Left lung (tissue), 10 donors: ENCODE results near the gene IL11. TPM values are rescaled to one million over a fixed set of nuclear protein-coding genes. Genes with fewer than 3 reads are reported as not detected.

Experiments
- ATAC-seq: fragments of 200-7000 bp; cut with Tn5 transposase; one replicate; pipeline ENCODE4 v1.9.1; 2020; ENCODE audit warnings: moderate library complexity
- DNase-seq, 4 donors: peaks; one replicate each; pipeline ENCODE4 v3.0.0-alpha.2; 2013 to 2020
- H3K27ac ChIP-seq, 2 donors: fragments of 200-600 bp; sonication (generic) in 1 of 2; one replicate each; pipeline versions ENCODE4 v1.5.0 to v1.8.0; 2020 to 2021
- H3K27me3 ChIP-seq, 2 donors: fragments of 200-600 bp; sonication (generic) in 1 of 2; one replicate each; pipeline versions ENCODE4 v1.5.0 to v1.8.0; 2020 to 2021
- H3K36me3 ChIP-seq, 2 donors: fragments of 200-600 bp; sonication (generic) in 1 of 2; one replicate each; pipeline versions ENCODE4 v1.5.0 to v1.8.0; 2020 to 2021
- H3K4me1 ChIP-seq, 2 donors: fragments of 200-600 bp; one replicate each; pipeline ENCODE4 v1.8.0; 2021
- H3K4me3 ChIP-seq, 2 donors: fragments of 200-600 bp; sonication (generic) in 1 of 2; one replicate each; pipeline versions ENCODE4 v1.5.0 to v1.8.0; 2020 to 2021; ENCODE audit warnings: mild to moderate bottlenecking in 1 of 2
- H3K9me3 ChIP-seq, 2 donors: fragments of 200-600 bp; sonication (generic) in 1 of 2; one replicate each; pipeline versions ENCODE4 v1.5.0 to v1.8.0; 2020 to 2021
- CTCF ChIP-seq, 2 donors: fragments of 200-600 bp; sonication (generic) in 1 of 2; IDR thresholded peaks; one replicate each; pipeline versions ENCODE4 v1.5.0 to v1.8.0; 2021; ENCODE audit warnings: antibody characterized with exemption in 2 of 2
- intact Hi-C, 2 donors: fragments of 100-400 bp; cut with DNase I; formaldehyde crosslinking; loops; one replicate each; pipeline versions ENCODE4 v1.11.2 to v1.14.2; 2022
- polyA plus RNA-seq, 6 donors: library from polyadenylated mRNA; unstranded; fragments of 120-200 nt; gene quantifications; one replicate each; pipeline ENCODE4 v1.2.1, GENCODE V29; 2013; ENCODE audit not compliant: insufficient read length in 6 of 6
- total RNA-seq, 2 donors: library from RNA; stranded (reverse); fragmentation: NEBNext Ultra II Directional; extraction: Animal tissue kit (Norgen Biotek cat#: 25700); gene quantifications; one replicate each; pipeline ENCODE4 v1.2.1, GENCODE V29; 2021
- donor health status: DM: no; HTN: yes; CAD: no.
- donor health status: DM: no; HTN: no; CAD: no.

IL11 gene
- total and polyA plus RNA-seq, 8 donors, result 0.10 to 0.90 (median 0.42) TPM

GRCh38 chr19:55362990-55363716 is 7.1 kb downstream of the IL11 start, which contains the start of gene GARIN5B:
TSS of gene GARIN5B (minus strand) at chr19:55363260. CDS start at chr19:55363066, 194 bp downstream.
- no peak for ATAC-seq
- TF ChIP-seq CTCF (IDR thresholded peaks at IDR 0.05), result no peak

DNA sequence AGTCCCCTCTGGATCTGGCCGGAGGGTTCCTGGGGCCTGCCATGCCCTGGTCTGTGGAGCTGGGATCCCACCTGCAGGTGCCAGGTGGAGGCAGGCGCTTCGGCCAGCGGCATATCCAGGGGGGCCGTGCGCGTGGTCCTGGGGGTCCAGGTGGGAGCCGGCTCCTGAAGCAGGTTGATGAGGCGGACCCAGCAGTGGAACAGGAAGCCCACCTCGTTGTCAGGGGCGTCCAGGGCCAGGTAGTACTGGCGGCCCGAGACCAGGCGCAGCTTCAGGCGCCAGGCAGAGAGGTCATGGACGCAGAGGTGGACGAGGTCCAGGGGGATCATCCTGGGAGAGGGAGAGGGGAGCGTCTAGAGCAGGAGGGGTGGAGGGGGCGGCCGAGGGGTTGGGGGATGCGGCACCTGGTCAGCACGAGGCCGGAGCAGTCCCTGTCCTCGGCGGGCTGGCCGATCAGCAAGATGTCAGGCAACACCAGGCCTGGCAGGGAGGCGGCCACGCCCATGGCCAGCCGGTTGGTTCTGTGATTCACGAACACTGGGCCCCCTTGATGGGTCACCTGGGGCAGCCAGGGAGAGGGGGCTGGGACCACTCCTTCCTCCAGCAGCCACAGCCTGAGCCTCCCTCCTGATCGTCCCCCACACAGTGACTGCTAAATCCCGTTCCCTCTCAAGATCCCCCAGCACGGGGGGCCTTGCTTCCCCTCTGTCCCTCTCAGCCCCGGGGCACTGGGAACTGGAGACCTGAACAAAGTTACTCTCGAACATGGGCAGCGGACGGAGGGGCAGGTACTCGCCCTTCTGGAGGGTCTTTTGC is 7.9 kb downstream of the IL11 start:
- Histone ChIP-seq H3K27me3 (peaks cover 0 to 34% of the 10 kb centered on the region in 2 donors), H3K27ac (no peak overlapping the region), H3K4me3 (no peak overlapping the region), H3K4me1 (no peaks in the 10 kb centered on the region), H3K9me3 (no peaks in the 10 kb centered on the region), H3K36me3 (no peaks in the 10 kb centered on the region)
- peak in 1 of 4 donors; percentile 72 for DNase-seq
- no peak for TF ChIP-seq CTCF (IDR thresholded peaks at IDR 0.05)
- intact Hi-C loops, result no loop called here
- no peak for ATAC-seq

More at GRCh38 chr19:55362990-55363716, 7.1 kb downstream of the IL11 start, which contains the start of gene GARIN5B:
- Histone ChIP-seq H3K27ac (no peak within 1 kb of the TSS), H3K4me1 (no peaks in the 10 kb centered on the region), H3K27me3 (peaks cover 0 to 35% of the 10 kb centered on the region in 2 donors), H3K36me3 (no peaks in the 10 kb centered on the region), H3K9me3 (no peaks in the 10 kb centered on the region), H3K4me3 (no peak within 1 kb of the TSS)
- DNase-seq, result no peak
- intact Hi-C loops, result no loop called here

DNA sequence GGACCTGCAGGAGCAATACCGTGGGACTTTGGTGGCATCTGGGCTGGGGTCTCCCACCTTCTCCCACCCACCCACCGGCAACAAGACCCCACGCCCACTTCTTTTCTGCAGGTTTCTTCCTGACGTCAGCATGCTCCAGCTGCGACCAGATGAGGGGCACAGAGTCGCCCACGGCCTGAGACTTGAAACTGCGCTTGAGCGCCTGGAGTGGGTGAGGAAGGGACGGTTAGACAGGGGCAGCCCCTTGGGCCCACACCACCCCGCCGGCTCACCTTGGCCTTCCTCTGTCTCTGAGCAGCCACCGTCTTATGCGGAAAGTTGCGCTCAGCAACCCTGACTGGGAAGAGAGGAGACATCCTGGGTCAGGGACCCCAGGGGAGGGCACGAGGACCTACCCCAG is 9.4 kb downstream of the IL11 start:
- H3K4me3 ChIP-seq, result no peak overlapping the region
- intact Hi-C loops, result no loop called here
- DNase-seq (peak in 1 of 4 donors; percentile 67), ATAC-seq (no peak)
- no peak overlapping the region for H3K27ac ChIP-seq
- no peaks in the 10 kb centered on the region for H3K9me3 ChIP-seq
- TF ChIP-seq CTCF (IDR thresholded peaks at IDR 0.05), result no peak
- peaks cover 0 to 41% of the 10 kb centered on the region in 2 donors for H3K27me3 ChIP-seq
- H3K4me1 ChIP-seq, result no peaks in the 10 kb centered on the region
- no peaks in the 10 kb centered on the region for H3K36me3 ChIP-seq

GRCh38 chr19:55358943-55359908 is 11.0 kb downstream of the IL11 start:
- intact Hi-C loops, result no loop called here
- ATAC-seq (no peak), DNase-seq (peak in 1 of 4 donors; percentile 57)
- H3K27me3 ChIP-seq, result peaks cover 6 to 58% of the 10 kb centered on the region in 2 donors
- H3K27ac ChIP-seq, result no peak overlapping the region
- H3K4me1 ChIP-seq, result peaks cover 0 to 6% of the 10 kb centered on the region in 2 donors
- H3K4me3 ChIP-seq, result no peak overlapping the region
- H3K36me3 ChIP-seq, result no peaks in the 10 kb centered on the region
- H3K9me3 ChIP-seq, result no peaks in the 10 kb centered on the region
- no peak for TF ChIP-seq CTCF (IDR thresholded peaks at IDR 0.05)
